Dendritic cell treated with granulocyte-macrophage colony-stimulating factor and Interleukin-4, amounts not matched to agents 40 ng/mL and 50 ng/mL, for 4 days (primary cell): Measurements from ENCODE around the gene CKS1B.
"Not testable (repeated sequence)": the region's sequence is repeated elsewhere in the genome, so short reads cannot be mapped to it uniquely, and the experiment has no call there.

ENCODE experiments used
- H3K27ac Mint-ChIP-seq: one replicate; pipeline ENCODE4 v1.8.0; 2022; ENCODE audit warnings: mild to moderate bottlenecking, mixed read lengths
- H3K27me3 Mint-ChIP-seq: one replicate; pipeline ENCODE4 v1.8.0; 2022; ENCODE audit warnings: mild to moderate bottlenecking, mixed read lengths
- H3K36me3 Mint-ChIP-seq: one replicate; pipeline ENCODE4 v1.8.0; 2022; ENCODE audit warnings: low read depth, mixed read lengths
- H3K4me1 Mint-ChIP-seq: one replicate; pipeline ENCODE4 v1.8.0; 2022; ENCODE audit warnings: low read depth, mixed read lengths
- H3K4me3 Mint-ChIP-seq: one replicate; pipeline ENCODE4 v1.8.0; 2022; ENCODE audit warnings: mild to moderate bottlenecking, moderate library complexity, mixed read lengths
- H3K9me3 Mint-ChIP-seq: one replicate; pipeline ENCODE4 v1.8.0; 2022; ENCODE audit warnings: mixed read lengths
- intact Hi-C: fragments of 100-400 bp; cut with micrococcal nuclease; formaldehyde crosslinking; loops from one replicate; pipeline ENCODE4 v1.15.0; 2022

The CKS1B gene

DNA sequence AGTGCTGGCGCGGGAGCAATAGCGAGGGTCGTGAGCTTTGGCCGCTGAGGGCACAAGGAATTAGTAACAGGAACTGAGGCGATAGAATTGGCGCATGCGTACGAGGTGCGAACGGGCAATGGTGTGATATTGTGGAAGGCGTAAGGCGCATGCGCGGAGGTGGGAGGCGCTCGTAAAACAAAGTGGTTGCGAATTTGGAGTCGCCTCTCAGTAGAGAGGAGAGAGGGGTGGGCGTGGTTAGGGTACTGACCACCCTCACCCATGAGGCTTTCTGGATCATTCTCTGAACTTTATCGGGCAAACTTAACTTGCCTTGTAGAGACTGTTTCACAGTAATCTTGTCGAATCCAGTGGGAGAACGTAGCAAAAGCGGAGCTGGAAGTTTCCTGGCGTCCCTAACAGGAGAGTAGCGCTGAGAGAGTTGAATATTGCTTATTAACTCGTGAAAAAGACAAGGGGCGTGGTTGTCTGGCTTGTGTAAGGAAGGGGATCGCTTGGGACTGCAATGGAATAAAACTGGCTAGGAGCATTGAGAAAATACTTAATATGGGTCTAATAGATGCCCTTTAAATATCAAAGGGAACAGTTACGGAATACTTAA is 427 bp downstream of the CKS1B start:
- Mint-ChIP-seq H3K27me3 (no peaks in the 10 kb centered on the region), H3K36me3 (peaks cover 31% of the 10 kb centered on the region), H3K4me1 (no peaks in the 10 kb centered on the region), H3K4me3 (no peak overlapping the region), H3K27ac (no peak overlapping the region), H3K9me3 (no peaks in the 10 kb centered on the region)
- intact Hi-C loops = loop anchor here (1.0 to 5.0 kb wide), 4 partner anchors 8 to 76 kb away; partner anchors contain the start of genes ADAM15 and FLAD1

DNA sequence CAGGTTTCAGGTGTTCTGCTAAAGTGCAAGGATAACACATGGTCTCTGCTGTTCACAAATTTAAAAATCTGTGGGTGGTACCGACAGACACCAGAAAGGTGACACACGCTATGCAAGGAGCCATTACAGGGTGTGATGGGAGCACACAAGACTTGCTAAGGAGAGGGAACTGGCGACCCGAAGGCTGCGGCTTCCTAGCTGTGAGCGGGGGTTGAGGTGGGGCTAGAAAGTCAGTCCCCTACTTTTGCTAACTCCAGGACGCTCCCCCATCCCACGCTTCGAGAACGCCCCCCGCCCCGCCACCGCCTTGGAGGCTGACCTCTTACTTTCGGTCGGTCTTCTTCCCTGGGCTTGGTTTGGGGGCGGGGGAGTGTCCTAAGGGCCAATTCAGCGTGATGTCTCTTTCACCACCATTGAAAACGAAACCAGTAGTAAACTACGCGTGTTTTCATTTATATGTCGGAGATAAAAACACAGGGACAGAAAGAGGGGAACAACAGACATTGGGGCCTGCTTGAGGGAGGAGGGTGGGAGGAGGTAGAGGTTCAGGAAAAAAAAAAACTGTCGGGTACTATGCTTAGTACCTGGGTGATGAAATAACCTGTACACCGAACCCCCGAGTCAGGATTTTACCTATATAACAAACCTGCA is 1.1 kb downstream of the CKS1B start:
- Mint-ChIP-seq H3K27me3 (no peaks in the 10 kb centered on the region), H3K36me3 (peaks cover 25% of the 10 kb centered on the region), H3K4me1 (no peaks in the 10 kb centered on the region), H3K9me3 (no peaks in the 10 kb centered on the region), H3K4me3 (no peak overlapping the region), H3K27ac (no peak overlapping the region)
- intact Hi-C loops = loop anchor here (1.0 kb wide), 1 partner anchor 8 kb away; the partner anchor contains the start of gene FLAD1

DNA sequence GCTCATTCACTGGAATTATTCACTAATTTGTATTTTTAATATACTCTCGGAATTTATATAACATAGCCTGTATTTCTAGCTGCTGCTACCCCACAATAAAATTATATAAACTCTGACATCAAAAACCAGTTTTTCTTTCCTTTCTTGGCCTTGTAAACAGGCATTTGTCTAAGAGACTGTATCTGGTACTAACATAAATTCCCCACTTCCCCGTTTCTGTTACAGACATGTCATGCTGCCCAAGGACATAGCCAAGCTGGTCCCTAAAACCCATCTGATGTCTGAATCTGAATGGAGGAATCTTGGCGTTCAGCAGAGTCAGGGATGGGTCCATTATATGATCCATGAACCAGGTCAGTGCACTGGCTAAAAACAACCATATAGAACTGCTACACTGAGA is 3.3 kb downstream of the CKS1B start:
- H3K27me3 Mint-ChIP-seq, H3K4me3 Mint-ChIP-seq, H3K9me3 Mint-ChIP-seq, H3K27ac Mint-ChIP-seq, intact Hi-C loops, H3K36me3 Mint-ChIP-seq, H3K4me1 Mint-ChIP-seq: not testable (repeated sequence)

DNA sequence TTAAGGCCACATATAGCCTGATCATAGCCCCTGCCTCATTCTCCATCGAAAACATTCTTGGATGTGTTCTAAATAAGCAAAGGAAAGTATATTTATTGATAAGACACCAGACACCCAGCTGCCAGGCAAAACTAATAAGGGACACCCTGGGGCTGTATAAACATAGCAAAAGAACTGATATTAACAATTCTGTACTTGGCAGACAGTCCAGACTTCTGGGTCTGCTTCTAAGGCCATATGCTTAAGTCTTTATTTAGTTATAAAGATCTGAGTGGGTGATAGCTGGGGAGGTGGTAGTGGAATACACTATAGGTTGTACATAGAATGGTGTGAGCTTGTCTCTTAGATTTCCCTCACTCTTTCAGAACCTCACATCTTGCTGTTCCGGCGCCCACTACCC is 3.9 kb downstream of the CKS1B start:
- intact Hi-C loops = no loop called here
- H3K27ac Mint-ChIP-seq = no peak overlapping the region

DNA sequence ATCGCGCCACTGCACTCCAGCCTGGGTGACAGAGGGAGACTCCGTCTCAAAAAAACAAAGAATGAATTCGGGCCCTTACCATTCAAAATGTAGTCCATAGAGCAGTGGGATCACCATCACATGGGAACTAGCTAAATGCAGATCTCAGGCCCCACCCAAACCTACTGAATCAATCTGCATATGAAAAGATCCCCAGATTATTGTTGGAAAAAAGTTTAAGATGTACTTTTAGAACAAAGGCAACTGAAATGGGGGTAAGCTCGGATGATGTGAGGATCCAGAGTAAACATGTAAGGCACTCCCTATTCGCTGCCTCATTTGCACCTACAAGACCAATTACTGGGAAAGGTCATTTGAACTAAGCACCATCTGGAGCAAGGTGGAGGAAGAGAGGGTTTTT is 7.9 kb downstream of the CKS1B start:
- H3K4me1 Mint-ChIP-seq = peaks cover 6% of the 10 kb centered on the region
- H3K4me3 Mint-ChIP-seq = no peak overlapping the region
- peaks cover 29% of the 10 kb centered on the region for H3K36me3 Mint-ChIP-seq
- intact Hi-C loops = loop anchor here (2.0 kb wide), 1 partner anchor 16 kb away; no protein-coding TSS in a partner anchor
- no peak overlapping the region for H3K27ac Mint-ChIP-seq
- no peaks in the 10 kb centered on the region for H3K9me3 Mint-ChIP-seq
- no peaks in the 10 kb centered on the region for H3K27me3 Mint-ChIP-seq

More for the DNA sequence above, 3.9 kb downstream of the CKS1B start:
- peaks cover 7% of the 10 kb centered on the region for H3K36me3 Mint-ChIP-seq
- H3K27me3 Mint-ChIP-seq = no peaks in the 10 kb centered on the region
- no peaks in the 10 kb centered on the region for H3K4me1 Mint-ChIP-seq
- no peaks in the 10 kb centered on the region for H3K9me3 Mint-ChIP-seq
- H3K4me3 Mint-ChIP-seq = no peak overlapping the region

DNA sequence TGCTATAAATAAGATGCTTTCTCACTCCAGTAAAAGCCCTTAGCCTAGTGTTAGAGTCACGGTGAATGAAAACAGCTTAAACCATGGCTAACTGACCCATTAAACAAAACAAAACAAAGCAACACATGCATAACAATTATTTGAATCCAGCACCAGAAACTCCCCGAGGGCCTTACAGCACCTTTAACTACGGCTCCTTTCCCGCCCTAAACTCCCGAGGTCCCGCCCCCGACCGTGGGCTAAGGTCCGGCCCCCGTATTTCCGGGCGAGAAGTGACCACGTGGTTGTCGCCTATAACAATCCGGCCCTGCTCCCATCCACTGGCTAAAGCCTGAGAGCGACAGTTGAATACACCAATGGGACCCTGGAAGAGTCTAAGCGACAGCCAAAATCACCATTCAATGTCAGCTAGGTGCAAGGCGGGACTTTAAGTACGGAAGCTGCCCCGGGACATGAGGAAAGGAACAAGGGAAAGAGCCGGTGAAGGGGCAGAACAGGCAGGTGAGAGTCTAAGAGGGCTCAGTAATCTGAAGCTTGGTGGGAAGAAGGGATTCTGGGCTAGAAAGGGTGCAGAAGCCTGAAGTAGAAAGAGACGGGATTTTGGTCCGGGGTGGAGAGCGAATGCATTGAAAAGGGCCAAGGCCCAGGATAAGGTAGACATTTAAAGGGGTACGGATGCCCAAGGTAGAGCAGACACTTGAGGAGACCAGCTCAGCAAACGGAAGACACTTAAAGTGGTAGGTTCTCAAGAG is 8.6 kb downstream of the CKS1B start, which contains the start of gene FLAD1:
Gene FLAD1, plus strand, starts transcription at position 448 of the 752 bp plus-strand sequence. CDS start 351 bp downstream, outside the sequence.
- H3K36me3 Mint-ChIP-seq = peaks cover 36% of the 10 kb centered on the region
- H3K27ac Mint-ChIP-seq = no peak within 1 kb of the TSS
- H3K9me3 Mint-ChIP-seq = no peaks in the 10 kb centered on the region
- intact Hi-C loops = loop anchor here (1.0 to 2.0 kb wide), 2 partner anchors 8 to 16 kb away; no protein-coding TSS in a partner anchor
- H3K4me3 Mint-ChIP-seq = no peak within 1 kb of the TSS
- H3K4me1 Mint-ChIP-seq = peaks cover 10% of the 10 kb centered on the region
- H3K27me3 Mint-ChIP-seq = no peaks in the 10 kb centered on the region

DNA sequence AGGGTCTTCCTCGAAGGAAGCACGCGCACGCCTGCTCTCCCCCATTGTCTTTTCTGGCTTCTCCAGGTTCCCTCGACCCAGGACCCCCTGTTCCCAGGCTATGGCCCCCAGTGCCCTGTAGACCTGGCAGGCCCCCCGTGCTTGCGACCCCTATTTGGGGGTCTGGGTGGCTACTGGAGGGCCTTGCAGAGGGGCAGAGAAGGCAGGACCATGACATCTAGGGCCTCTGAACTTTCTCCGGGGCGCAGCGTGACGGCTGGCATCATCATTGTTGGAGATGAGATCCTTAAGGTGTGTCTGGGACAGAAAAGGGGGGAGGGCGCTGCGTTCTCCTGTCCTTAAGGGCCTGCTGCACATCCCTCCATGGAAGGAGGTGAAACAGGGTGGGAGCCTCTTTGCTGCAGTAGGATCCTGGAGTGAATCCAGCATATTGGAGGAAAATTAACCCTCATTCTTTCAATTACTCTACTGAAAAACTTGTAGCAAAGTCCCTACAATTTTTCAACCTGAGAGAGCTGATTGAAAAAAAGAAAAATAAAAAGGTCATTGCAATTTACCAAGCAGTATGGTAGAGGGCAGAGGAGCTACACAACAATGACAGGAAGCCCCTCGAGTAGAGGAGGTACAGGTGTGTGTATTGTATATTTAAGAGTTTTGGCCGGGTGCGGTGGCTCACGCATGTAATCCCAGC is 9.4 kb downstream of the CKS1B start:
- peaks cover 45% of the 10 kb centered on the region for H3K36me3 Mint-ChIP-seq
- H3K27me3 Mint-ChIP-seq = no peaks in the 10 kb centered on the region
- H3K4me3 Mint-ChIP-seq = no peak overlapping the region
- peaks cover 18% of the 10 kb centered on the region for H3K4me1 Mint-ChIP-seq
- H3K27ac Mint-ChIP-seq = no peak overlapping the region
- intact Hi-C loops = loop anchor here (1.0 to 2.0 kb wide), 2 partner anchors 9 to 15 kb away; no protein-coding TSS in a partner anchor
- H3K9me3 Mint-ChIP-seq = no peaks in the 10 kb centered on the region

DNA sequence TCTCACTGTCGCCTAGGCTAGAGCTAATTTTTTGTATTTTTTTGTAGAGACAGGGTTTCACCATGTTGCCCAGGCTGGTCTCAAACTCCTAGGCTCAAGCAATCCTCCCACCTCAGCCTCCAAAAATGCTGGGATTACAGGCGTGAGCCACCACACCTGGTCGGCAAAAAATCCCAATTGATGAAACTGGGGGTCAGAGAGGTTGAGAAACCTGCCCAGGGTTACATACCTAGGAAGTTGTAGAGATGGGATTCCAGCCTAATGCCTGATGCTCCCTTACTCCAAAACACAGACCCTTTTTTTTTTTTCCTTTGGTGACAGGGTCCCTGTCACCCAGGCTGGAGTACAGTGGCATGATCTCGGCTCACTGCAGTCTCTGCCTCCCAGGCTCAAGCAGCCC is 12.3 kb downstream of the CKS1B start:
- H3K36me3 Mint-ChIP-seq = peaks cover 61% of the 10 kb centered on the region
- intact Hi-C loops, H3K4me3 Mint-ChIP-seq, H3K9me3 Mint-ChIP-seq, H3K27me3 Mint-ChIP-seq, H3K27ac Mint-ChIP-seq: not testable (repeated sequence)
- peaks cover 27% of the 10 kb centered on the region for H3K4me1 Mint-ChIP-seq

DNA sequence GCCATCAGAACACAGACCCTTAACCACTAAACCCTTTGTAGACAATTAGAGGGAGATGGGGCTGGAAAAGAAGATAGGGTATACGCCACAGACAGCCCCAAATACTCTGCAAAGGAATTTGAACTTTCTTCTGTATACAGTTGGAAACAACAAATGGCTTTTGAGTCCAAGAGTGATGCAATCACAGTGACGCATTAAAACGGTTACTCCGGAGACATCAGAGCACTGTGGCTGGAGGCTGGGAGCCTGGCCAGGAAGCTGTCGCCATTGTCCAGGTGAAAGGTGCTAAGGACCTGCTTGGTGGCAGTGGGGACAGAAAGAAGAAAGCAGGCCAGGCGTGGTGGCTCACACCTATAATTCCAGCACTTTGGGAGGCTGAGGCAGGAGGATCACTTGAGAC is 12.8 kb downstream of the CKS1B start:
- H3K27me3 Mint-ChIP-seq = no peaks in the 10 kb centered on the region
- no peak overlapping the region for H3K4me3 Mint-ChIP-seq
- peaks cover 29% of the 10 kb centered on the region for H3K4me1 Mint-ChIP-seq
- no peaks in the 10 kb centered on the region for H3K9me3 Mint-ChIP-seq
- intact Hi-C loops = no loop called here
- no peak overlapping the region for H3K27ac Mint-ChIP-seq
- H3K36me3 Mint-ChIP-seq = peaks cover 64% of the 10 kb centered on the region

DNA sequence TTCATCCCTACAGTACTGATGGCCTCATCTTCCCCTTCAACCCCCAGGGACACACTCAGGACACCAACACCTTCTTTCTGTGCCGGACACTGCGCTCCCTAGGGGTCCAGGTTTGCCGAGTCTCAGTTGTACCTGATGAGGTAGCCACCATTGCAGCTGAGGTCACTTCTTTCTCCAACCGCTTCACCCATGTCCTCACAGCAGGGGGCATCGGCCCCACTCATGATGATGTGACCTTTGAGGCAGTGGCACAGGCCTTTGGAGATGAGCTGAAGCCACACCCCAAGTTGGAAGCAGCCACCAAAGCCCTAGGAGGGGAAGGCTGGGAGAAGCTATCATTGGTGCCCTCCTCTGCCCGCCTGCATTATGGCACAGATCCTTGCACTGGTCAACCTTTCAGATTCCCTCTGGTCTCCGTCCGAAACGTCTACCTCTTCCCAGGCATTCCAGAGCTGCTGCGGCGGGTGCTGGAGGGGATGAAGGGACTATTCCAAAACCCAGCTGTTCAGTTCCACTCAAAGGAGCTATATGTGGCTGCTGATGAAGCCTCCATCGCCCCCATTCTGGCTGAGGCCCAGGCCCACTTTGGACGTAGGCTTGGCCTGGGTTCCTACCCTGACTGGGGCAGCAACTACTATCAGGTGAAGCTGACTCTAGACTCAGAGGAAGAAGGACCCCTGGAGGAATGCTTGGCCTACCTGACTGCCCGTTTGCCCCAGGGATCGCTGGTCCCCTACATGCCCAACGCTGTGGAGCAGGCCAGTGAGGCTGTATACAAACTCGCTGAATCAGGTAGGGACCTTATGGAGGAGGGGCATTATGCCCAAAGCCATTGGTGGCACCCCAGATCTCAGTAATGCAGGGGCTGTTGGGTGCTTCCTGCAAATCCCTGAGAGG is 13.8 kb downstream of the CKS1B start:
- Mint-ChIP-seq H3K4me3 (no peak overlapping the region), H3K36me3 (peaks cover 74% of the 10 kb centered on the region), H3K9me3 (no peaks in the 10 kb centered on the region), H3K27ac (no peak overlapping the region), H3K27me3 (no peaks in the 10 kb centered on the region), H3K4me1 (peaks cover 39% of the 10 kb centered on the region)
- intact Hi-C loops = no loop called here

DNA sequence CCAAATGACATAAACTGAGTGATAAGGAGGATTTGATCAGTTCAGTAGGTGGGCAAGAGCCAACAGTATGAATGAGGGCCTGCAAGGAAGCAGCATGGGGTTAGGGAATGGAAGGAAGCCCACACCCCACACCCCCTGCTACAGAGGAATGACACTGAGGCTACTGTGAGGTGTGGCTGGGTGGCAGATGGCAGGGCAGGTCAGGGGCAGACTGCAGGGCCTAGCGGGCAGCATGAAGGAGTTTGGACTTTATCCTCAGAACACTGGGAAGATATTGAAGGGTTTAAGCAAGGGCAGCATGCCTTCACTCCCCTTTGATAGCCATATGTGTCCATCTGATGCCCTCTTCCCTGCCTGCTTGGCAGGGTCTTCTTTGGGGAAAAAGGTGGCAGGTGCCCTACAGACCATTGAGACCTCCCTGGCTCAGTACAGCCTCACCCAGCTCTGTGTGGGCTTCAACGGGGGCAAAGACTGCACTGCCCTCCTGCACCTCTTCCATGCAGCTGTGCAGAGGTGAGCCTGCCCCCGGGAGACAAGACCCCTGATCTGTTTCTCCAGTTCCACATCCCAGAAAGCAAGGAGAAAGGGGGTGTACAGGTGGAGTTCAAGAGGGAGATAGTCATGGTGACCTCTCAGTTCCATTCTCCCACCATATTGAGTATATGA is 14.8 kb downstream of the CKS1B start:
- Mint-ChIP-seq H3K27ac (no peak overlapping the region), H3K36me3 (peaks cover 74% of the 10 kb centered on the region), H3K9me3 (no peaks in the 10 kb centered on the region), H3K4me3 (no peak overlapping the region), H3K27me3 (no peaks in the 10 kb centered on the region), H3K4me1 (peaks cover 45% of the 10 kb centered on the region)
- intact Hi-C loops = no loop called here

DNA sequence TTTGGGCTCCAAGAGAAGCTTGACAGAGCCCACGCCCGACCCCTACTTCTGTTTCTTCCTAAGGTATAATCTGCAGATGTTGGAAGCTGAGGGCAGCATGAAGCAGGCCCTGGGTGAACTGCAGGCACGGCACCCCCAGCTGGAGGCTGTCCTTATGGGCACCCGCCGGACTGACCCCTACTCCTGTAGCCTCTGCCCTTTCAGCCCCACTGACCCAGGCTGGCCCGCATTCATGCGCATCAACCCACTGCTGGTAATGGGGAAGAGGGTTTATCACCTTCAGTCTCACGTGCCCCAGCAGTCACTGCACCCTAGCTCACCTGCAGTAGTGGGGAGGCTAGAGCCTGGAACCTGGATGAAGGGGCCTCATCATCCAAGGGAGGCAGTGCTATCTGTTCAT is 15.8 kb downstream of the CKS1B start:
- Mint-ChIP-seq H3K27ac (no peak overlapping the region), H3K4me3 (no peak overlapping the region), H3K4me1 (peaks cover 54% of the 10 kb centered on the region), H3K36me3 (peaks cover 72% of the 10 kb centered on the region), H3K27me3 (no peaks in the 10 kb centered on the region), H3K9me3 (no peaks in the 10 kb centered on the region)
- intact Hi-C loops = no loop called here
